Right atrium auricular region (tissue), 2 donors: Measurements from ENCODE around the gene CUBN. TPM values are rescaled to one million over a fixed set of nuclear protein-coding genes. Genes with fewer than 3 reads are reported as not detected.

ENCODE experiments used
- DNase-seq: peaks from one replicate; pipeline ENCODE4 v3.0.0-alpha.2; 2019; ENCODE audit warnings: low spot score
- H3K27ac ChIP-seq, 2 donors: fragments of 200-600 bp; sonication (generic); 1 replicate in 1 of 2; 2 replicates in 1 of 2; pipeline ENCODE4 v1.5.1; 2016 to 2019
- H3K27me3 ChIP-seq, 2 donors: fragments of 200-600 bp; sonication (generic); one replicate each; pipeline versions ENCODE4 v1.5.1 to v1.6.0; 2017 to 2019
- H3K36me3 ChIP-seq: fragments of 200-600 bp; sonication (generic); one replicate; pipeline ENCODE4 v1.5.1; 2016
- H3K4me1 ChIP-seq, 2 donors: fragments of 200-600 bp; sonication (generic); one replicate each; pipeline versions ENCODE4 v1.5.1 to v1.6.0; 2017 to 2019
- H3K4me3 ChIP-seq, 2 donors: fragments of 200-600 bp; sonication (generic); 1 replicate in 1 of 2; 2 replicates in 1 of 2; pipeline ENCODE4 v1.5.1; 2017 to 2019; ENCODE audit warnings: mild to moderate bottlenecking in 1 of 2, moderate library complexity in 1 of 2
- H3K9me3 ChIP-seq, 2 donors: fragments of 200-600 bp; sonication (generic); one replicate each; pipeline ENCODE4 v1.5.1; 2019
- total RNA-seq, 2 donors: library from RNA; depleted of rRNA; stranded (reverse); fragments of >200 nt; gene quantifications; one replicate each; pipeline ENCODE4 v1.1.0, GENCODE V29; 2016
- TF ChIP-seq, protein P1 (sequence below), 2 donors: fragments of 200-600 bp; sonication (generic); IDR thresholded peaks; one replicate each; pipeline ENCODE4 v1.5.1; 2019; ENCODE audit warnings: antibody characterized with exemption in 2 of 2

Gene CUBN
- total RNA-seq, 2 donors from 2014 or later, result 0.15 to 0.94 TPM

DNA sequence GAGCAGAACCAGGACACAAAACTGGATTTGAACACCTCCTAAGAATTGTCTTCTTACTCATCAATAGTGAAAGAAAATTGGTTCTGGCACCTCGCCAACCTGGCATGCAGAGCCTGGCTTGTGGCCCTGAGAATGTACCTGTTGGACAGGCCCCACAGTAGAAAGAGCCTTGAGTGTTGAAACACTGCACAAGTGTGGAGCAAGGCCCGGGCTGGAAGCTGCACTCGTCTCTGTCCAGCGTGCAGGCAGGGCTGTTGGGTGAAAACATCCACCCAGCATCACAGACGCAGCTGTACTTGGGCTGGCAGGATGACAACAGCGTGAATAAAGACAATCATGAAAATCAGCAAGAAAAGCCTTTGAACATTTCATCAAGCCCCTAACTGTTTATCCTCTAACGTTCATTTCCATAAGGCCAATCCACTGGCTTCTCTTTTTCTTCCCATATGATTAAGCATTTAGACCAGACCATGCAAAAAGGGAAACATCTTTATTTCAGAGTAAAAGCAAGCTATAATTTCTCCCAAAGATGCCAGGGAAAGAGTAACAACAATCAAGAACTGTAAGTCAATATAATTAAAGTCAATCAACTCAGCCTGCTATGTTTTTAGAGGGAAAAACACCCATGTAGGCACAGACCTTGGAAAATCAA lies 15.6 kb downstream of the CUBN start:
- Histone ChIP-seq H3K9me3 (no peaks in the 10 kb centered on the region), H3K36me3 (no peaks in the 10 kb centered on the region), H3K4me3 (no peak overlapping the region), H3K27me3 (no peaks in the 10 kb centered on the region), H3K27ac (no peak overlapping the region), H3K4me1 (no peaks in the 10 kb centered on the region)
- DNase-seq, result no peak
- TF ChIP-seq, protein P1, sequence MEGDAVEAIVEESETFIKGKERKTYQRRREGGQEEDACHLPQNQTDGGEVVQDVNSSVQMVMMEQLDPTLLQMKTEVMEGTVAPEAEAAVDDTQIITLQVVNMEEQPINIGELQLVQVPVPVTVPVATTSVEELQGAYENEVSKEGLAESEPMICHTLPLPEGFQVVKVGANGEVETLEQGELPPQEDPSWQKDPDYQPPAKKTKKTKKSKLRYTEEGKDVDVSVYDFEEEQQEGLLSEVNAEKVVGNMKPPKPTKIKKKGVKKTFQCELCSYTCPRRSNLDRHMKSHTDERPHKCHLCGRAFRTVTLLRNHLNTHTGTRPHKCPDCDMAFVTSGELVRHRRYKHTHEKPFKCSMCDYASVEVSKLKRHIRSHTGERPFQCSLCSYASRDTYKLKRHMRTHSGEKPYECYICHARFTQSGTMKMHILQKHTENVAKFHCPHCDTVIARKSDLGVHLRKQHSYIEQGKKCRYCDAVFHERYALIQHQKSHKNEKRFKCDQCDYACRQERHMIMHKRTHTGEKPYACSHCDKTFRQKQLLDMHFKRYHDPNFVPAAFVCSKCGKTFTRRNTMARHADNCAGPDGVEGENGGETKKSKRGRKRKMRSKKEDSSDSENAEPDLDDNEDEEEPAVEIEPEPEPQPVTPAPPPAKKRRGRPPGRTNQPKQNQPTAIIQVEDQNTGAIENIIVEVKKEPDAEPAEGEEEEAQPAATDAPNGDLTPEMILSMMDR (IDR thresholded peaks at IDR 0.05), result no peak

DNA sequence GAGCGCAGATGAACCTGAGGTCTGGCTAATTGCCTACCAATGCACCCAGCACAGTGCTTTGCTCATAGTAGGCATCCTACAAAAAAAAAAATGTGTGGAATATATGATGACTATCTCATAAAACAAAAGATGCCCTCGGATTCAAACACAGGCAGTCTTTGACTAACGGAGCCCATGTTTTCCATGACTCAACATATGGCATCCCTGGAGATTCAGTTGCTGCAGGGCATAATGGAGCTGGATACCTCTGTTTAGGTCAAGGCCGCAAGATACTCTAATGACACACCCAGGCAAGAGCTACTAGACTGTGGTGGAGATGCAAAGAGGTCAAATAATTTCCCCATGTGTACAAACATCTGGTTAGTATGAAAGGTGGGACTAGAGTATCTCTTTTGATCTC lies 16.3 kb downstream of the CUBN start:
- Histone ChIP-seq H3K4me1 (no peaks in the 10 kb centered on the region), H3K27ac (no peak overlapping the region), H3K36me3 (no peaks in the 10 kb centered on the region), H3K9me3 (no peaks in the 10 kb centered on the region), H3K4me3 (no peak overlapping the region), H3K27me3 (no peaks in the 10 kb centered on the region)
- TF ChIP-seq, protein P1 (IDR thresholded peaks at IDR 0.05), result no peak
- DNase-seq, result no peak

DNA sequence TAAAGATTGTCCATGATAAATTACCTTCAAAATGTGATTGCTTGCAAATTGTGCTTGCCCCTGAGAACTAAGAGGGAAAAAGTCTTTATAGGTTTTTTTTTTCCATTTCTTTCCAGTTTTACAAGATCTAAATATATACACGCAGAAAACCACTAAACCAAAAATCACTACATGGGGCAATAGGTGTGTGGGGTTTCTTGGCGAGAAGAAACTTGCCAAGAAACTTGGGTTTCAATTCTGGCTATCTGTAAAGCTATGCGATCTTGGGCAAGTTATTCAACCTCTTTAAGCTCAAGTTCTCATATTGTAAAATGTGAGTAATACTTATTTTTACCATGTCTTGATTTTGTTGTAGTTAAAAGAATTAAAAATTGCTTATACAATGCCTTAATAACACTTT lies 17.0 kb downstream of the CUBN start:
- no peaks in the 10 kb centered on the region for H3K4me1 ChIP-seq
- TF ChIP-seq, protein P1 (IDR thresholded peaks at IDR 0.05), result no peak
- DNase-seq, result no peak
- H3K4me3 ChIP-seq, result no peak overlapping the region
- H3K27me3 ChIP-seq, result no peaks in the 10 kb centered on the region
- H3K9me3 ChIP-seq, result no peaks in the 10 kb centered on the region
- H3K27ac ChIP-seq, result no peak overlapping the region
- no peaks in the 10 kb centered on the region for H3K36me3 ChIP-seq

DNA sequence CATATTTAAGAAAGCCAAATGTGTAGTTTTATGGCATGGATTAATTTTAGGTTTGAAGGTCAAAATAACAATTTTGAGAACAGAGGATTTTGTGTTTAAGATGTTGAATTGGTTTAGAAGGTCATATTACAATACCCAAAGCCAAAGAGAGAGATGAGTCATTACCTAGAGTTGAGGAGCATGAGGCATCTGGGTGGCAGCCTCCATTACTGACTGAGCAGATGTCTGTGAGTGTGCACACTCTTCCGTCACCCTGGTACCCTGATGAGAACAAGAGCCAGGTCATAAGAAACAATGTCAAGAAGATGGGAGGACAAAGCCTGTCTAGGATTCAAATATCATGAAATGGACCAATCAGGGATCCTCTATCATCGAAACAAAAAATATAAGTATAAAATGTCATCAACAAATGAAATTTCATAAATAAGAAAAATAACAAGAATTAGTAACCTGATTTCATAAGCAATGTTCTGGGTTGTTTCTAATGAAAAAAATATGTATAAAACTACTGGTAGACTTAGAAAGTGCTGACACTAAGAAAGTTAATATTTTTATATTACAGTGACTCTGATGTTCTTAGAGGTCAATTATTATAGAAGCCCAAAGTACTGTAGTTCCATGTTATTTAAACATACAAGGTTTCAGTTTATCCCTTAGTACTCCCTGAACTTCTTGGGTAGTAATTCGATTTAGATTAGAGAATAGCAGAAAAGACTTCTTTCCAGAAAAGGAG lies 20.0 kb downstream of the CUBN start:
- H3K9me3 ChIP-seq, result no peaks in the 10 kb centered on the region
- no peak for DNase-seq
- H3K36me3 ChIP-seq, result no peaks in the 10 kb centered on the region
- TF ChIP-seq, protein P1 (IDR thresholded peaks at IDR 0.05), result no peak
- H3K27ac ChIP-seq, result no peak overlapping the region
- no peaks in the 10 kb centered on the region for H3K27me3 ChIP-seq
- H3K4me1 ChIP-seq, result no peaks in the 10 kb centered on the region
- H3K4me3 ChIP-seq, result no peak overlapping the region

DNA sequence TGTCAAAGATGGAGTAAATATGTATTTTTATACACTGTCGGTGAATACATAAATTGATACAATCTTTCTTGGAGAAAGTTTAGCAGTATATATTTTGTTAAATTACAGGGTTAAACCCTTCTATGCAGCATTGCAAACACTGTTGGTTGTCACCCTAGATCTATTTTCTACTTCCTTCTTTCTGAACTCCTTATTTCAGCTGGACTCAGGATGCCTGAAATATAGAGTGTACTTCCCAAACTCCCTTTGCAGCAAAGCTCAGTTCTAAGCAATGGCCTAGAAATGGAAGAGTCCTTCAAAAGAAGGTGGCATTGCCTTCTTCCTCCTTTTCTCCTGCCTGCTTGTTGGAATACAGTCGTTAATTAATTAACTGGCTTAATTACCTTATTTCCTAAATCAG lies 20.6 kb downstream of the CUBN start:
- no peak overlapping the region for H3K27ac ChIP-seq
- DNase-seq, result no peak
- H3K9me3 ChIP-seq, result no peaks in the 10 kb centered on the region
- TF ChIP-seq, protein P1 (IDR thresholded peaks at IDR 0.05), result no peak
- no peaks in the 10 kb centered on the region for H3K4me1 ChIP-seq
- H3K4me3 ChIP-seq, result no peak overlapping the region
- no peaks in the 10 kb centered on the region for H3K36me3 ChIP-seq
- H3K27me3 ChIP-seq, result no peaks in the 10 kb centered on the region
